Panc1 (cell line): ENCODE results near the gene ZFAND3. TPM values are rescaled to one million over a fixed set of nuclear protein-coding genes. Genes with fewer than 3 reads are reported as not detected.

Source experiments
- ATAC-seq: fragments of 200-7000 bp; cut with Tn5 transposase; 2 replicates; pipeline ENCODE4 v1.9.1; 2020; ENCODE audit warnings: mild to moderate bottlenecking, moderate library complexity
- BruUV-seq: library from RNA; stranded (reverse); fragments of 400-500 nt; replicated peaks from 2 replicates; lab custom pipeline; 2021; lab: Mats Ljungman, UMichigan
- CTCF ChIA-PET: fragments of 300-600 bp; sonication (Branson Sonifier 250); formaldehyde crosslinking; loops from one replicate; lab custom pipeline; 2022; ENCODE audit warnings: antibody characterized with exemption; lab: Charles Lee
- POLR2A ChIA-PET: fragments of 300-600 bp; sonication (Branson Sonifier 250); formaldehyde crosslinking; loops from one replicate; lab custom pipeline; 2022; ENCODE audit warnings: antibody characterized with exemption; lab: Charles Lee
- DNase-seq: peaks from one replicate; pipeline ENCODE4 v3.0.0-alpha.2; 2010; ENCODE audit warnings: low read depth, low spot score
- H3K27ac ChIP-seq: 2 replicates; pipeline ENCODE4 v1.5.1; 2011; ENCODE audit warnings: mild to moderate bottlenecking, low read length, inconsistent platforms
- H3K27me3 ChIP-seq: fragments of 200-500 bp; sonication (Bioruptor generic); 2 replicates; pipeline ENCODE4 v1.6.0; 2014; ENCODE audit warnings: low read length, inconsistent platforms; ENCODE audit not compliant: control insufficient read depth, insufficient read depth
- H3K36me3 ChIP-seq: fragments of 200-500 bp; sonication (Bioruptor generic); 2 replicates; pipeline ENCODE4 v1.5.1; 2014; ENCODE audit warnings: inconsistent platforms, mild to moderate bottlenecking, low read length, moderate library complexity; ENCODE audit not compliant: control insufficient read depth, insufficient read depth
- H3K4me1 ChIP-seq: 2 replicates; pipeline ENCODE4 v1.5.1; 2011; ENCODE audit warnings: inconsistent platforms, mild to moderate bottlenecking, low read length, moderate library complexity; ENCODE audit not compliant: control insufficient read depth, insufficient read depth
- H3K4me3 ChIP-seq, 2 experiments: 2 replicates each; pipeline ENCODE4 v1.5.1; 2011 to 2012; ENCODE audit warnings: low read depth in 2 of 2, low read length in 2 of 2, mild to moderate bottlenecking in 2 of 2, inconsistent platforms in 1 of 2, moderate library complexity in 1 of 2
- H3K9me3 ChIP-seq: fragments of 200-500 bp; sonication (Bioruptor generic); 2 replicates; pipeline ENCODE4 v1.5.1; 2014; ENCODE audit warnings: low read depth, mild to moderate bottlenecking, inconsistent platforms, low read length, moderate library complexity; ENCODE audit not compliant: control insufficient read depth, insufficient read depth
- POLR2AphosphoS5 ChIP-seq: IDR thresholded peaks from 2 replicates; pipeline ENCODE4 v1.6.1; 2012; ENCODE audit warnings: mild to moderate bottlenecking, low read depth, low read length, moderate library complexity
- REST ChIP-seq, 2 experiments: IDR thresholded peaks; 2 replicates each; pipeline ENCODE4 v1.6.1; 2011 to 2012; ENCODE audit warnings: low read depth in 2 of 2, control low read depth in 1 of 2, low read length in 1 of 2, mild to moderate bottlenecking in 1 of 2, moderate library complexity in 1 of 2; ENCODE audit not compliant: insufficient read depth in 1 of 2
- SIN3A ChIP-seq: IDR thresholded peaks from 2 replicates; pipeline ENCODE4 v1.6.1; 2012; ENCODE audit warnings: low read depth, mild to moderate bottlenecking, low read length, moderate library complexity, borderline replicate concordance; ENCODE audit not compliant: insufficient read depth
- TCF7L2 ChIP-seq: IDR thresholded peaks from 2 replicates; pipeline ENCODE4 v1.6.1; 2011; ENCODE audit warnings: mild to moderate bottlenecking, low read depth, low read length, inconsistent platforms
- in situ Hi-C: cut with HindIII; loops from 2 replicates; pipeline ENCODE4 v1.10.0; 2016; ENCODE audit warnings: low sequenced_read_pairs, low pct_unique_long_range_greater_than_20kb
- intact Hi-C: fragments of 100-400 bp; cut with micrococcal nuclease; formaldehyde crosslinking; loops from one replicate; pipeline ENCODE4 v1.10.0; 2022; ENCODE audit not compliant: unreplicated experiment
- total RNA-seq: library from RNA; stranded (reverse); gene quantifications from one replicate; pipeline ENCODE4 v1.2.1, GENCODE V29; 2021; ENCODE audit not compliant: unreplicated experiment
- TF ChIP-seq, protein P1 (sequence below): fragments of 450-650 bp; IDR thresholded peaks from 2 replicates; pipeline ENCODE4 v1.5.1; 2017; ENCODE audit warnings: mild to moderate bottlenecking

The ZFAND3 gene
- total RNA-seq, 1 experiment from 2014 or later, result 95.9 TPM

DNA sequence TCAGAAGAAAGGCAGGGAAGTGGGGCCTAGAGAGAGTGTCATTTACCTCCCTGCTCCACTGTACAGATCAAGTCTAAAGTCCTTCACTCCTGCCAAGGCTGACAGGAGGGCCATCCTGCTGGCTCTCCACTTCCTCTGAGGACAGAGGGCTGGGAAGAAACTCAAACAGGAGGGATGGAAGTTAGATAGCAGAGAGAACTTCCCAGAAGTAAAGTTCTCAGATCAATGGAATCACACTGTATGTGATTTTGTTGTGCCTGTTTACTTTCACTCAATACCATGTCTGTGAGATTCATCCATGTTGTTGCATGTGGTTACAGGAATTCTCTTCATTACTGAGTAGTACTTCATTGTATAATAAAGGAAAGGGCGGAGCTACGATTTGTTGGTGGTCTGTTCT, 32.3 kb upstream of the ZFAND3 start:
- no TSS peak for BruUV-seq

GRCh38 chr6:37788259-37788658, 31.3 kb upstream of the ZFAND3 start:
- DNase-seq (no peak), ATAC-seq (no peak)
- no peaks in the 10 kb centered on the region for H3K36me3 ChIP-seq
- H3K27me3 ChIP-seq, result no peaks in the 10 kb centered on the region
- no peak overlapping the region for H3K27ac ChIP-seq
- CTCF ChIA-PET, result interaction anchor here (0.6 kb wide), 1 partner anchor 30 kb away, joined by 5 read pairs; no protein-coding TSS in a partner anchor
- H3K4me1 ChIP-seq, result peaks cover 7% of the 10 kb centered on the region; the same call in 1 of the 2 replicates
- in situ Hi-C loops (no loop called here), intact Hi-C loops (no loop called here)
- H3K9me3 ChIP-seq, result no peaks in the 10 kb centered on the region
- BruUV-seq, result no TSS peak
- POLR2A ChIA-PET, result no interaction called here
- no peak overlapping the region for H3K4me3 ChIP-seq
- TF ChIP-seq SIN3A (no peak), REST (IDR thresholded peaks at IDR 0.05; ENCODE audit: insufficient read depth in 1 of 2, low read depth in 2 of 2, low read length in 1 of 2) (no peak), POLR2AphosphoS5 (no peak)
- TF ChIP-seq, protein P1, sequence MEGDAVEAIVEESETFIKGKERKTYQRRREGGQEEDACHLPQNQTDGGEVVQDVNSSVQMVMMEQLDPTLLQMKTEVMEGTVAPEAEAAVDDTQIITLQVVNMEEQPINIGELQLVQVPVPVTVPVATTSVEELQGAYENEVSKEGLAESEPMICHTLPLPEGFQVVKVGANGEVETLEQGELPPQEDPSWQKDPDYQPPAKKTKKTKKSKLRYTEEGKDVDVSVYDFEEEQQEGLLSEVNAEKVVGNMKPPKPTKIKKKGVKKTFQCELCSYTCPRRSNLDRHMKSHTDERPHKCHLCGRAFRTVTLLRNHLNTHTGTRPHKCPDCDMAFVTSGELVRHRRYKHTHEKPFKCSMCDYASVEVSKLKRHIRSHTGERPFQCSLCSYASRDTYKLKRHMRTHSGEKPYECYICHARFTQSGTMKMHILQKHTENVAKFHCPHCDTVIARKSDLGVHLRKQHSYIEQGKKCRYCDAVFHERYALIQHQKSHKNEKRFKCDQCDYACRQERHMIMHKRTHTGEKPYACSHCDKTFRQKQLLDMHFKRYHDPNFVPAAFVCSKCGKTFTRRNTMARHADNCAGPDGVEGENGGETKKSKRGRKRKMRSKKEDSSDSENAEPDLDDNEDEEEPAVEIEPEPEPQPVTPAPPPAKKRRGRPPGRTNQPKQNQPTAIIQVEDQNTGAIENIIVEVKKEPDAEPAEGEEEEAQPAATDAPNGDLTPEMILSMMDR, result no peak

More for the DNA sequence above, 32.3 kb upstream of the ZFAND3 start:
- H3K4me3 ChIP-seq, result no peak overlapping the region
- DNase-seq (no peak), ATAC-seq (no peak)
- intact Hi-C loops, result no loop called here
- H3K36me3 ChIP-seq, result no peaks in the 10 kb centered on the region
- no peak overlapping the region for H3K27ac ChIP-seq
- in situ Hi-C loops, result no loop called here
- ChIA-PET CTCF (interaction anchor here (0.6 kb wide), 1 partner anchor 525 kb away, joined by 6 read pairs; no protein-coding TSS in a partner anchor), POLR2A (no interaction called here)
- H3K27me3 ChIP-seq, result no peaks in the 10 kb centered on the region
- TF ChIP-seq, protein P1, result no peak
- TF ChIP-seq POLR2AphosphoS5 (no peak), REST (IDR thresholded peaks at IDR 0.05; ENCODE audit: insufficient read depth in 1 of 2, low read depth in 2 of 2, low read length in 1 of 2) (no peak), SIN3A (no peak), TCF7L2 (no peak)
- H3K4me1 ChIP-seq, result peaks cover 7% of the 10 kb centered on the region; the same call in 1 of the 2 replicates
- no peaks in the 10 kb centered on the region for H3K9me3 ChIP-seq
